ENCODE measurements around the gene LTO1.
"Not testable (repeated sequence)": the region's sequence is repeated elsewhere in the genome, so short reads cannot be mapped to it uniquely, and the experiment has no call there.

Gene LTO1

GRCh38 chr11:69700278-69701140 lies 25.4 kb upstream of the LTO1 start:
- DNase-seq = no peak

- no peak for DNase-seq
These were observed 24.1 kb upstream of the LTO1 start for GRCh38 chr11:69699213-69699612.

GRCh38 chr11:69698362-69698761 lies 23.2 kb upstream of the LTO1 start:
- DNase-seq = no peak

- DNase-seq = no peak
These were observed 22.7 kb upstream of the LTO1 start for GRCh38 chr11:69697861-69698260.

- no peak for DNase-seq
These were observed 22.3 kb upstream of the LTO1 start for GRCh38 chr11:69697469-69697843.

- no peak for DNase-seq
These were observed 21.8 kb upstream of the LTO1 start for GRCh38 chr11:69696749-69697468.

- DNase-seq = not testable (repeated sequence)
These were observed 20.8 kb upstream of the LTO1 start for GRCh38 chr11:69695995-69696394.

- no peak for DNase-seq
These were observed 20.4 kb upstream of the LTO1 start for GRCh38 chr11:69695581-69695980.

- no peak for DNase-seq
These were observed 19.6 kb upstream of the LTO1 start for GRCh38 chr11:69694781-69695180.

- DNase-seq = no peak
These were observed 17.3 kb upstream of the LTO1 start for GRCh38 chr11:69692422-69692821.

GRCh38 chr11:69691463-69691862 lies 16.3 kb upstream of the LTO1 start:
- DNase-seq = no peak

- DNase-seq = no peak
These were observed 14.5 kb upstream of the LTO1 start for GRCh38 chr11:69689484-69690319.

- DNase-seq = not testable (repeated sequence)
These were observed 13.0 kb upstream of the LTO1 start for GRCh38 chr11:69687969-69688771.

- DNase-seq = no peak
These were observed 11.7 kb upstream of the LTO1 start for GRCh38 chr11:69686856-69687255.

GRCh38 chr11:69686452-69686851 lies 11.3 kb upstream of the LTO1 start:
- DNase-seq = no peak

- no peak for DNase-seq
These were observed 10.2 kb upstream of the LTO1 start for GRCh38 chr11:69685348-69685747.

- no peak for DNase-seq
These were observed 9.5 kb upstream of the LTO1 start for GRCh38 chr11:69684651-69685050.

GRCh38 chr11:69683764-69684333 lies 8.7 kb upstream of the LTO1 start:
- DNase-seq = no peak

- DNase-seq = no peak
These were observed 7.7 kb upstream of the LTO1 start for GRCh38 chr11:69682681-69683326.

- no peak for DNase-seq
These were observed 7.1 kb upstream of the LTO1 start for GRCh38 chr11:69682221-69682620.

- no peak for DNase-seq
These were observed 5.5 kb upstream of the LTO1 start for GRCh38 chr11:69680688-69681087.

GRCh38 chr11:69677749-69678148 lies 2.6 kb upstream of the LTO1 start:
- no peak for DNase-seq
